ENCODE data around the gene C19orf33. TPM values are rescaled to one million over a fixed set of nuclear protein-coding genes. Genes with fewer than 3 reads are reported as not detected.

Gene C19orf33
- total RNA-seq, 4 donors from 2014 or later, result 4.7 to 48.7 (median 7.9) TPM; not detected in 1

- no peak for ATAC-seq
- TF ChIP-seq CTCF (IDR thresholded peaks at IDR 0.05), result no peak
- TF ChIP-seq POLR2A (IDR thresholded peaks at IDR 0.05), result no peak
- TF ChIP-seq POLR2AphosphoS5 (IDR thresholded peaks at IDR 0.05), result no peak
- TF ChIP-seq EP300 (IDR thresholded peaks at IDR 0.05), result no peak
Observed at GRCh38 chr19:38284422-38284821, 19.6 kb upstream of the C19orf33 start.

GRCh38 chr19:38285567-38285966, 18.5 kb upstream of the C19orf33 start:
- no peak for TF ChIP-seq POLR2A (IDR thresholded peaks at IDR 0.05)
- no peak for TF ChIP-seq CTCF (IDR thresholded peaks at IDR 0.05)
- TF ChIP-seq POLR2AphosphoS5 (IDR thresholded peaks at IDR 0.05), result no peak
- no peak for TF ChIP-seq EP300 (IDR thresholded peaks at IDR 0.05)
- no peak for ATAC-seq
- H3K27me3 ChIP-seq, result no peaks in the 10 kb centered on the region
- H3K36me3 ChIP-seq, result no peaks in the 10 kb centered on the region
- no peak overlapping the region for H3K4me3 ChIP-seq
- no peaks in the 10 kb centered on the region for H3K4me1 ChIP-seq
- H3K27ac ChIP-seq, result no peak overlapping the region
- no peaks in the 10 kb centered on the region for H3K9me3 ChIP-seq
- WGBS, 2 donors (ENCODE audit: low coverage in 1 of 2), result 77 to 79% methylated on average over 3 to 5 of the region's 5 CpGs

More at GRCh38 chr19:38284422-38284821, 19.6 kb upstream of the C19orf33 start:
- no peaks in the 10 kb centered on the region for H3K27me3 ChIP-seq
- no peaks in the 10 kb centered on the region for H3K36me3 ChIP-seq
- WGBS, 2 donors (ENCODE audit: low coverage in 1 of 2), result 47 to 67% methylated on average over 3 to 5 of the region's 7 CpGs
- H3K9me3 ChIP-seq, result no peaks in the 10 kb centered on the region
- H3K27ac ChIP-seq, result no peak overlapping the region
- H3K4me3 ChIP-seq, result no peak overlapping the region
- H3K4me1 ChIP-seq, result no peaks in the 10 kb centered on the region

GRCh38 chr19:38287604-38288003, 16.4 kb upstream of the C19orf33 start:
- no peaks in the 10 kb centered on the region for H3K9me3 ChIP-seq
- ATAC-seq, result no peak
- H3K27me3 ChIP-seq, result no peaks in the 10 kb centered on the region
- TF ChIP-seq POLR2A (IDR thresholded peaks at IDR 0.05) (no peak), CTCF (IDR thresholded peaks at IDR 0.05) (no peak), POLR2AphosphoS5 (IDR thresholded peaks at IDR 0.05) (no peak), EP300 (IDR thresholded peaks at IDR 0.05) (no peak)
- H3K27ac ChIP-seq, result no peak overlapping the region
- 55 to 82% methylated on average over 3 to 6 of the region's 9 CpGs for WGBS, 2 donors (ENCODE audit: low coverage in 1 of 2)
- H3K4me3 ChIP-seq, result no peak overlapping the region
- H3K4me1 ChIP-seq, result no peaks in the 10 kb centered on the region
- H3K36me3 ChIP-seq, result no peaks in the 10 kb centered on the region

GRCh38 chr19:38288123-38288855, 15.8 kb upstream of the C19orf33 start:
- Histone ChIP-seq H3K4me1 (no peaks in the 10 kb centered on the region), H3K27me3 (no peaks in the 10 kb centered on the region), H3K4me3 (no peak overlapping the region), H3K9me3 (no peaks in the 10 kb centered on the region), H3K27ac (no peak overlapping the region), H3K36me3 (no peaks in the 10 kb centered on the region)
- ATAC-seq, result no peak
- 89 to 90% methylated on average over 2 to 3 of the region's 16 CpGs for WGBS, 2 donors (ENCODE audit: low coverage in 1 of 2)
- TF ChIP-seq POLR2AphosphoS5 (IDR thresholded peaks at IDR 0.05) (no peak), CTCF (IDR thresholded peaks at IDR 0.05) (no peak), EP300 (IDR thresholded peaks at IDR 0.05) (no peak), POLR2A (IDR thresholded peaks at IDR 0.05) (no peak)

- no peak overlapping the region for H3K27ac ChIP-seq
- WGBS, 2 donors (ENCODE audit: low coverage in 1 of 2), result 100% methylated on average over 4 to 7 of the region's 15 CpGs
- TF ChIP-seq POLR2AphosphoS5 (IDR thresholded peaks at IDR 0.05) (no peak), POLR2A (IDR thresholded peaks at IDR 0.05) (no peak), EP300 (IDR thresholded peaks at IDR 0.05) (no peak), CTCF (IDR thresholded peaks at IDR 0.05) (no peak)
- H3K9me3 ChIP-seq, result no peaks in the 10 kb centered on the region
- H3K27me3 ChIP-seq, result no peaks in the 10 kb centered on the region
- H3K36me3 ChIP-seq, result no peaks in the 10 kb centered on the region
- H3K4me3 ChIP-seq, result no peak overlapping the region
- no peak for ATAC-seq
- H3K4me1 ChIP-seq, result no peaks in the 10 kb centered on the region
Observed at GRCh38 chr19:38289955-38290354, 14.1 kb upstream of the C19orf33 start.
